HG03108 (cell line): Measurements from ENCODE around the gene OPCML.
"Not testable (repeated sequence)": the region's sequence is repeated elsewhere in the genome, so short reads cannot be mapped to it uniquely, and the experiment has no call there.

Source experiments
- ATAC-seq: cut with Tn5 transposase; IDR thresholded peaks from one replicate; pipeline ENCODE4 v1.9.1; 2021; ENCODE audit warnings: moderate library complexity; ENCODE audit not compliant: unreplicated experiment

Gene OPCML

GRCh38 chr11:132421555-132421954 lies 1110.7 kb downstream of the OPCML start:
- ATAC-seq, result no peak

GRCh38 chr11:132414451-132414850 lies 1117.8 kb downstream of the OPCML start:
- ATAC-seq, result no peak

GRCh38 chr11:132410383-132410782 lies 1121.9 kb downstream of the OPCML start:
- ATAC-seq, result no peak

GRCh38 chr11:132409573-132410355 lies 1122.5 kb downstream of the OPCML start:
- ATAC-seq, result no peak

GRCh38 chr11:132408877-132409276 lies 1123.4 kb downstream of the OPCML start:
- ATAC-seq, result no peak

GRCh38 chr11:132405728-132406127 lies 1126.6 kb downstream of the OPCML start:
- ATAC-seq, result no peak

- ATAC-seq, result no peak
Measured at GRCh38 chr11:132402071-132402684, 1130.1 kb downstream of the OPCML start.

GRCh38 chr11:132396318-132396717 lies 1136.0 kb downstream of the OPCML start:
- ATAC-seq, result no peak

- ATAC-seq, result no peak
Measured at GRCh38 chr11:132395434-132395833, 1136.9 kb downstream of the OPCML start.

GRCh38 chr11:132379540-132379939 lies 1152.8 kb downstream of the OPCML start:
- ATAC-seq, result no peak

GRCh38 chr11:132373405-132374143 lies 1158.7 kb downstream of the OPCML start:
- no peak for ATAC-seq

- ATAC-seq, result not testable (repeated sequence)
Measured at GRCh38 chr11:132370114-132370513, 1162.2 kb downstream of the OPCML start.

- ATAC-seq, result no peak
Measured at GRCh38 chr11:132367293-132367692, 1165.0 kb downstream of the OPCML start.

GRCh38 chr11:132365650-132366049 lies 1166.7 kb downstream of the OPCML start:
- ATAC-seq, result no peak
